Camera-type eye (tissue), 1 donor: Measurements from ENCODE around the gene ABHD16A. TPM values are rescaled to one million over a fixed set of nuclear protein-coding genes. Genes with fewer than 3 reads are reported as not detected.

Experiments
- total RNA-seq: library from RNA; depleted of rRNA; stranded (reverse); fragments of >200 nt; gene quantifications from one replicate; pipeline ENCODE4 v1.2.3, GENCODE V29; 2014

The ABHD16A gene
- 53.2 TPM for total RNA-seq

GRCh38 chr6:31702819-31703716, at the start of gene ABHD16A:
TSS of gene ABHD16A (minus strand) at chr6:31703324. CDS start at chr6:31703281, 43 bp downstream.

GRCh38 chr6:31739639-31740396, 36.7 kb upstream of the ABHD16A start, which contains the start of gene MSH5:
TSS of gene MSH5 (plus strand) at chr6:31740005. CDS start at chr6:31740467, 462 bp downstream.

GRCh38 chr6:31736021-31736767, 33.1 kb upstream of the ABHD16A start, which contains the start of gene CLIC1:
TSS of gene CLIC1 (minus strand) at chr6:31736530. CDS start at chr6:31736300, 230 bp downstream.

GRCh38 chr6:31728767-31729514, 25.8 kb upstream of the ABHD16A start, which contains the start of gene DDAH2:
TSS of gene DDAH2 (minus strand) at chr6:31729299. CDS start at chr6:31729161, 138 bp downstream.

GRCh38 chr6:31723245-31723979, 20.3 kb upstream of the ABHD16A start, which contains the start of gene MPIG6B:
TSS of gene MPIG6B (plus strand) at chr6:31723373. CDS start at chr6:31723384, 11 bp downstream.

GRCh38 chr6:31721351-31722020, 18.4 kb upstream of the ABHD16A start, which contains the start of gene LY6G6C:
TSS of gene LY6G6C (minus strand) at chr6:31721746. CDS start at chr6:31721679, 67 bp downstream.

GRCh38 chr6:31715022-31715958, 12.2 kb upstream of the ABHD16A start, which contains the start of gene LY6G6D:
TSS of gene LY6G6D (plus strand) at chr6:31715348. CDS start at chr6:31715356, 8 bp downstream.

GRCh38 chr6:31706599-31706998, 3.5 kb upstream of the ABHD16A start, which contains the start of gene LY6G6F:
TSS of gene LY6G6F (plus strand) at chr6:31706866. CDS start at chr6:31706907, 41 bp downstream.

GRCh38 chr6:31680226-31681134, 22.6 kb downstream of the ABHD16A start, which contains the start of gene LY6G5C:
TSS of gene LY6G5C (minus strand) at chr6:31681067. CDS start at chr6:31680373, 694 bp downstream.

GRCh38 chr6:31669676-31670075, 33.4 kb downstream of the ABHD16A start, which contains the start of gene LY6G5B:
TSS of gene LY6G5B (plus strand) at chr6:31669976. CDS start at chr6:31670951, 975 bp downstream.

GRCh38 chr6:31665501-31666336, 37.4 kb downstream of the ABHD16A start, which contains the start of gene CSNK2B:
TSS of gene CSNK2B (plus strand) at chr6:31666080. CDS start at chr6:31666832, 752 bp downstream.

GRCh38 chr6:31664790-31665500, 38.2 kb downstream of the ABHD16A start, which contains the start of gene GPANK1:
TSS of gene GPANK1 (minus strand) at chr6:31664997. CDS start at chr6:31664478, 519 bp downstream.

GRCh38 chr6:31660381-31661261, 42.5 kb downstream of the ABHD16A start, which contains the start of gene C6orf47:
TSS of gene C6orf47 (minus strand) at chr6:31660778. CDS start at chr6:31659947, 831 bp downstream.

